GM18909 (cell line): ENCODE measurements around the gene EYA3.

ENCODE experiments used
- ATAC-seq: cut with Tn5 transposase; IDR thresholded peaks from one replicate; pipeline ENCODE4 v1.9.1; 2021; ENCODE audit warnings: mild to moderate bottlenecking; ENCODE audit not compliant: unreplicated experiment, poor library complexity

Gene EYA3

DNA sequence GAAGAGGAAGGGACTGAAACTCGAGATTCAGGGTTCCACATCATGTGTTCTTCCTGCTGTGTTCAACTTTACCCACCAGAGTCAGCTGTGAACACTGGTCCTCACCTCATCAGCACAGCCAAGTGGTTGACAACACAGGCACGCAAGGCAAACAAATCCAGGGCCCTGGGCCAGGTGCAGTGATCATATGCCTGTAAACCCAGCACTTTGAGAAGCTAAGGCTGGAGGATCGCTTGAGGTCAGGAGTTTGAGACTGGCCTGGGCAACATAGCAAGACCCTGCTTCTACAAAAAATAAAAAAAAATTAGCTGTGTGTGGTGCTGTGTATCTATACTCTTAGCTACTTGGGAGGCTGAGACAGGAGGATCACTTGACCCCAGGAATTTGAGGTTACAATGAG lies 137.0 kb downstream of the EYA3 start:
- no peak for ATAC-seq

DNA sequence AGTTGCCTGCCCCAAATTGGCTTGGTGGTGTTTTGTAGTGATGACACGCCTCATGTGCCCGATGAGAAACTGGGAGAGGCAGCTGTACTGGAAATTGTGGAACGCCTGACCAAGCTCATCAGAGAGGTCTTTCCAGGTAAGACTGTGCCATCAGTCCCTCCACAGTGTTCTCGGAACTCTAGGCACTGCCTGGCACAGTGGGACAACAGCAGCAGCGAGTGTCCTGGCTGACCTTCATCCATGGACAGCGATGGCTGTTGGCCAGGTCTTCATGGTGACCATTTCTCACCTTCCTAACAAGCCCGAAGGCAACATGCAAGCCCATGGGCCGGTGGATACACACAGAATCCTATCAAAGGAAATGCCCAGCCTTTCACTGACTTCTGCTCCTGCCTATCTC lies 139.4 kb downstream of the EYA3 start:
- ATAC-seq, result no peak

DNA sequence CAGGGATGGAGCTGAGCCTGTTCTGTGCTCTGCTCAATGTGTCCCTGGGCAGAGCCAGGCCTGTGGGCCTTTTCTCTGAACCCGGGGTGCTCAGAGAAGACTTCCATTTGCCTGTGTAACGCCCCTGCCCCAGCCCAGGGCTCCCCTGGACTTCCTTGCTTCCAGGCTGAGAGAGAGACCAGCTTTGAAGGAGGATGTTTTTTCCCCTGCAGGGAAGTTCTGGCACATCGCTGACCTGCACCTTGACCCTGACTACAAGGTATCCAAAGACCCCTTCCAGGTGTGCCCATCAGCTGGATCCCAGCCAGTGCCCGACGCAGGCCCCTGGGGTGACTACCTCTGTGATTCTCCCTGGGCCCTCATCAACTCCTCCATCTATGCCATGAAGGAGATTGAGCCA lies 143.4 kb downstream of the EYA3 start:
- ATAC-seq, result no peak

DNA sequence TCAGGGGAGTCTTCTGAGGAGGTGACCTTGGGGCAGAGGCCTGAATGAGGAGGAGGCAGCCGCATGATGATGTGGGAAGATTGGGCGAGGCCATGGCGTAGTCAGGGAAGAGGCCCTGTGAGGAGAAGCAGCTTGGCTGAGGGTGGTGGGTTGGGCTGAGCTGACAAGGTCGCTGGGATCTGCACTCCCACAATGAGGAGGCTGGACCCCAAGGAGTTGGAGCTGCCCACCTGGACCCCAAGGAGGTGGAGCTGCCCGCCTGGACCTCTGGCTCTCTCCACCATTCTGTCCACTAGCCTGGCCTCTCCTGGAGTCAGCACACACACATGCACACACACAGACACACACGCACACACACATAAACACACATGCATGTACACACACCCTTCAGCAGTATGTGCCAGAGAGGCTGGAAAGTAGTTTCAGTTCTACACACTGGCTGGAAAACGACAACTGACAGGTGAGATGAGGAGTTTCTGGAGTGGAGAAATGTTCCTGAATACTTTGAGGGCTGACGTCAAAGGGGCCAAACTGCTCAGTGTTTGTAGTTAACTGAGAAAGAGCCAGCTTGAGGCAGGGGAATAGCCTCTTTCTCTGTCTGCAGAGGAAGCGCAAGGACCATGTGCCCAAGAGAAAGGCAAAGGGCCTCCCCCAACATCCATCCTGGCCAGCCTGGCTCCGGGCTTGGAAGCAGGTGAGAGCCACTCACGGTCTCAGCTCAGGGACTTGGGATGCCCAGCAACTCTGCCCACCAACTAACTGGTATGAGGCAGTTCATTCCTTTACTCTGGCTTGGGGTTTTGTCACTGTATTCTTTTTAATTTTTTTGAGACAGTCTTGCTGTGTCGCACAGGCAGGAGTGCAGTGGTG lies 146.5 kb downstream of the EYA3 start:
- no peak for ATAC-seq

DNA sequence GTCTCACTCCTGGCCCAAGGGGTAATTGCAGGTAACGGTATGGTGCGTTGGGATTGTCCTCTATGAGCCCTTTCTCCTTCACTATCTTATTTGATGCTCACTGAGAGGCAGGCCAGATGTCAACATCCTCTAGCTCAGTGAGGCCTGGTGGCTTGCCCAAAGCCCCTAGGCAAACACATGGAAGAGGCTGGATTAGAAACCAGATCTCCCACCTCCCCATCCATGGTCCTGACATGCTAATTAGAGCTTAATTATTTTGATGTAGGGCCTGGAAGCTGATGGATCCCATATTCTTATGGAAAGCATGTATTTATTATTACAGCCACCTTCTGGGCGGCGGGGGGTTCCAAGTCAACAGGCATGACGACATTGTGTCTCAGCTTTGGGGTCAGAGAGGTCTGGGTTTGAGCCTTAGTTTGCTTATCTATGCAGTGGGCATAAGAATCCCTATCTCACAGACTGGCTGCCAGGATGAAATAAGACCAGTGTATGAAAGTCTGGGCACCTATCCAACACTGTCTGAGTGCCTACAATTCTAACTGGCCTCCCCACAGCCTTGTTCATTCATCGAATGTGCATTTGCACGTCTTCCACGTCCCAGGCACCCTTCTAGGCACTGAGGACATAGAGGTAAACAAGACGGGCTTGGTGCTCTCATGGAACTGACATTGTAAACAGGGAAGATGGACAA lies 147.4 kb downstream of the EYA3 start:
- ATAC-seq, result no peak

DNA sequence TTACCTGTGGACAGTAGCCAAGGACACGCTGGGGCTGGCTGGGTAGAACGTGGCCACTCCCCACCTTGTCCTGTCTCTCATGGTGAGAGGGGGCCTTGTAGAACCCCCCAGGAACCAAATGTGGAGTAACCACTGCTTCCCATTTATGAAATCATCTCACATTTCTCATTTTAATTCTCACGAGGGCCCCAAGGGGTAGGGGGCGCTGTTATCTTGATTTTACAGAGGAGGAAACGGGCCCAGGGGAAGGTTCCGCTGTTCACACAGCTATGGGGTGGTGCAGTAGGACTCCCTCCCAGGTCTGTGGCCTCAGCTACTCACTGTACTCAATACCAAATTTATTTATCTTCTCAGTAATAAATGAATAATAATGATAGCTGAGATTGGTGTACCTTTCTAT lies 148.1 kb downstream of the EYA3 start:
- no peak for ATAC-seq

DNA sequence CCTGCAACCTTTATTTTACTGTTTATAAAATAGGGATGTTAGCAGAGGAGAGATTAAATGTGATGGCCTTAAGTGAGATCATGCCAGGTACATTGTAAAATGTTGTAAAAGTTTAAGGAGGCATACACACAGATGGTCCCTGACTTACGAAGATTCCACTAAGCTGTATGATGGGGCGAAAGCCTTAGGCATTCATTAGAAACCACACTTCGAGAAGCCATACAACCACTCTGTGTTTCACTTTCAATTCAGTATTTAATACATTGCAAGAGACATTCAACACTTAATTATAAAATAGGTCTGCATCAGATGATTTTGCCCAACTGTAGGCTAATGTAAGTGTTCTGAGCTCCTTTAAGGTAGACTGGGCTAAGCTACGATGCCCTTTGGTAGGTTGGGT lies 149.9 kb downstream of the EYA3 start:
- ATAC-seq, result no peak

DNA sequence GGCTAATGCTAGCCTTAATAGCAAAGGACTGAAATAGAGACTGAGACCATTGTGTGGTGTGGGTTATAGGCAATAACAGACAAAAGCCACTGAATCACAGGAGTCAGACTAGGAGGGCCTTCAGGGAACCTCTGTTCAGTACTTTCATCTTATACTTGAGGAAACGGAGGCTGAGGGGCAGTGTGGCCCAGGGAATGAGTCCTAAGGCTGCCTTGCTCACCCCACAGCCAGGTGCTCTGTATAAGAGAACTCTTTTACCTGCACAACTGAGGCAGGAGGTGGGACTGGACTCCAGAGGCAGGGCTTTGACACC lies 150.9 kb downstream of the EYA3 start:
- ATAC-seq, result no peak

DNA sequence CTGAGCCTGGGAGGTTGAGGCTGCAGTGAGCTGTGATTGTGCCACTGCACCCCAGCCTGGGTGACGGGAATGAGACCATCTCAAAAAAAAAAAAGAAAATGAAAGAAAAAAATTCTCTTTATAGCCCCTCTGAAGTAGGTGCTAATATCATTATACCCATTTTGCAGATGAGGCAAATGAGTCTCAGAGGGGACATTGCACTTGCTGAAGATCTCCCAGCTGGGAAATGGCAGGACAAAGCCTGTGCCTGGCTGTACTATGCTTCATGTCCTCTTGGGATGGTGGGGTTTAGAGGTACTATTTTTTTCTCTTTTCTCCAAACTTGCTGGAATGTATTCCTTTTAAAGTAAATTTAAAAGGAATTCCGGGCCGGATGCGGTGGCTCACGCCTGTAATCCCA lies 152.0 kb downstream of the EYA3 start:
- no peak for ATAC-seq

DNA sequence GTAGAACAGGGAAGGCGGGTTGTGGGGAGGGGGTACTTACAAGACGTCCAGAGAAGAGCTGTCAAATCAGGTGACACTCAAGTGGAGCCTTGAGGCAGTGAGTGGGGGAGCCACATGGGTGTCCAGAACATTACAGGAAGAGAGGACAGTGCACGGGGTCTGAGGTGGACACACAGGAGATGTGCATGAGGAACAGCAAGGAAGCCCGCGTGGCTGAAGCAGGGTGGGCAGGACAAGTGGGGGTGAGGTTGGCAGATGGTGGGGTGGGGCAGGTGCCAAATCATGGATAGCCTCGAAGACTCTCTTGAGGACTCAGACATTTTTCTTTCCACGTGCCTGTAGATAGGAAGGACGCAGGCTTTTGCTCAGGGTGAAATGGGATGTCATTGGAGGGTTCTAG lies 152.7 kb downstream of the EYA3 start:
- no peak for ATAC-seq

DNA sequence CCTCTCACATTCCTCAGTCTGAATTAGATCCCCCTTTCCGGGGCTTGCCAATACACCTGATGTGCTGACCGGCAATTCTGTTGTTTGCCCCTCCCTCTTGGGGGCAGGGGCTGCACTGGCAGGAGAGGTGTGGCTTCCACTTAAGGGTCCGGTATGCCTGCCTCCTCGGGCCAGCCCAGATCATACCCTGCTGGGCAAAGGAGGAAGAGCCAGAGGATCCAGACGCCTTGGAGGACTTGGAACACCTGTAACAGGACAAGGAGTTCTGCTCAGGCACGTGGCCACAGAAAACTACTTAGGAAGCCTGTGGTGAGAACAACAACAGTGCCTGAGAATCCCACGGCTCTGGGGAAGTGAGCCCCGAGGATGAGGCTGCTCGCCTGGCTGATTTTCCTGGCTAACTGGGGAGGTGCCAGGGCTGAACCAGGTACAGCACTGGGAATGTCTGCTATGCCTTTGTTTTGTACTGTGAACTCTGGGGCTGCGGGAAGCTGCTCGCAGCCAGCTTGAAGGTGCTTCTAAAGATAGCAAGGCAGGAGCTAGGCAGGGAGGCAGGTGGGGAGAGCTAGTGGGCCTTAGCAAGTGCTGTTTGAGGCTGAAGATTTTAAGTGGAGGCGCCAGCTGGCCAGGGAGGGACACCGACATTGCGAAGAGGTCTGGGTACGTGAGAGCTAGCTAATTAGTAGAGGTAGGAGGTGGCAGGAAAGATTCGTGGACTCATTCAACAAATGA lies 153.4 kb downstream of the EYA3 start, which contains the start of gene SMPDL3B:
TSS of gene SMPDL3B (plus strand) at position 183 of the 732 bp plus-strand sequence. CDS start at position 367, 184 bp downstream.
- ATAC-seq, result no peak

DNA sequence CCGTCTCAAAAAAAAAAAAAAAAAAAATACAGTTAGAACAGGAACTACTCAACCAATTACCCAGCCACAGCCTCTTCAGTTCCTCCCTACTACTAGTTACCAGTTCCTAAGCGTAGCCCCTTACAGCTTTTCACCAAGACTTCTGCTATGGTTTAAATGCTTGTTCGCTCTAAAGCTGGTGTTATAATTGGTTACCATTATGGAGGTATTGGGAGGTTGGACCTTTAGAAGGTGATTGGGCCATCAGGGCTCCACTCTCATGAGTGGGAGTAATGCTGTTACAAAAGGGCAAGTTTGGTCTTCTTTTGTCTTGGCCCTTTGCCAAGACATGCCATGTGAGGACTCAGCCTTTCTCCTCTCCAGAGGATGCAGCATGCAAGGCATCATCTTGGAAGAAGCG lies 156.7 kb downstream of the EYA3 start:
- no peak for ATAC-seq

DNA sequence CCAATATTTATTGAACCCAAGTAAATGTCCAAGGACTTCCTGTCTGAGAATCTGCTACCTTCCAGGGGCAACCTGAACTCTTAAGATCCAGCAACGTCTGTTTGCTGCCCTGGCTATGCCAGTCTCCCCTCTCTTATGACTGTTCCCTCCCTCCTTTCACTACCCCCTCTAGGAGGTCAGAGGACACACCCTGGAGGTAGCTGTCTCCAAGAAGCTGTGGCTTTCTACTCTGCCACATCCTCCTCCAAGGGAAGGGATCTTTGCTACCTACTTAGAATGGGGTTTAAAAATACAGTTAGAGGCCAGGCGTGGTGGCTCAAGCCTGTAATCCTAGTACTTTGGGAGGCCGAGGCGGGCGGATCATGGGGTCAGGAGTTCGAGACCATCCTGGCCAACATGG lies 157.2 kb downstream of the EYA3 start:
- no peak for ATAC-seq

DNA sequence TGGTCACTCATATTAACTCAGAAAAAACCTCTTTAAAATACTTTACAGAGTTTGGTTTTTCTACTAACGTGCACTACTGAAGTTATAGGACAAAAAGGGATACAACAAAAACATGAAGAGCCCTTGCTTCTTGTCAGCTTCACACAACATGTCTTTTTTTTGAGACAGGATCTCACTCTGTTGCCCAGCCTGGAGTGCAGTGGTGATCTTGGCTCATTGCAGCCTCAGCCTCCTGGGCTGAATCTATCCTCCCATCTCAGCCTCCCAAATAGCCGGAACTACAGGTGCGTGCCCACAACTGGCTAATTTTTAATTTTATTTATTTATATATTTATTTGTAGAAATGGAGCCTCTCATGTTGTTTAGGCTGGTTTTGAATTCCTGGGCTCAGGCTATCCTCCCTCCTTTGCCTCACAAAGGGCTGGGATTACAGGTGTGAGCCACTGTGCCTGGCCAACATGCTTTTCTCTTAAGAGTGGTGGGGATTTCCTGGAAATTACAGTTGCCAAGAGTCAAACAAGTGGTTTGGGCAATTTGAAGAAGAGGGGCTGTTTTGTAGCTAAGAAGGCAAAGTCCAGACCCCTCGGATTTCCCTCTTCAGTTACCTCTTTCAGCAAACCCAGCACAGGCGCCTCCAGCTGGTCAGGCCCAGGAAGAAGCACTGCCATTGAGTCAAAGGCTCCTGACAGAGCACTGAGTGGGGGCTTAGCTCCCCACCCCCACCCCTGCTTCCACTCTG lies 160.0 kb downstream of the EYA3 start:
- ATAC-seq, result no peak

DNA sequence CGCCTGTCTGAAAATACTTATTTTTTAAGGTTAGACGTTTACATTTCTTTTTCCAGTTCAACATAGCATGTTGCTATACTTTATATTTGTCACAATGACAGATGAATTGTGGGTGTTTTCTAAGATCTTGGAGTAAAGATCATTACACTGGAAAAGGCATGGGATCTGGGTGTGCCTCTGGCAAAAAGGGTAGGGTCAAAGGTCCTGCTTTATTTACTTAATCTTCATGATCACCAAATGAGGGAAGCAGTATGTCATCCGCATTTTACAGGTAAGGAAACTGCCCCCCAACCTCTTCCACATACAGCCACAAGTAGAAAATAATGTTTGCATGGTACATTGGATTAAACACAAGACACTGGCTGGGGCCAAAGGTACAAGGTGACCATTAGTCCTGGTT lies 166.1 kb downstream of the EYA3 start:
- ATAC-seq, result no peak
